ENCODE data around the gene MRPS5.

GRCh38 chr2:95048825-95049682 is 72.6 kb downstream of the MRPS5 start:
- no peak for TF ChIP-seq EZH2 (IDR thresholded peaks at IDR 0.05; ENCODE audit: borderline replicate concordance, low read depth, low read length, severe bottlenecking)
- TF ChIP-seq CTCF (IDR thresholded peaks at IDR 0.05; ENCODE audit: borderline replicate concordance, extremely low read depth, low read length, poor library complexity, severe bottlenecking): no peak
